GM13977 (cell line): ENCODE measurements around the gene ABHD4.

Source experiments
- DNase-seq: peaks from one replicate; pipeline ENCODE4 v3.0.0; 2012; ENCODE audit warnings: low spot score
- in situ Hi-C: fragments of 300-500 bp; cut with MboI; formaldehyde crosslinking; loops from one replicate; pipeline ENCODE4 v1.12.0; 2022; ENCODE audit warnings: low sequenced_read_pairs, low pct_unique_long_range_greater_than_20kb, mixed read lengths, inconsistent platforms; ENCODE audit not compliant: unreplicated experiment
- TF ChIP-seq, protein P1 (sequence below): IDR thresholded peaks from 2 replicates; pipeline ENCODE4 v1.5.1; 2012; ENCODE audit warnings: mild to moderate bottlenecking, control low read depth; ENCODE audit not compliant: insufficient read depth; ENCODE audit errors: extremely low read depth, missing control alignments

ABHD4 gene

GRCh38 chr14:22589096-22589839, 8.8 kb upstream of the ABHD4 start, which contains the start of gene DAD1:
Gene DAD1, minus strand, starts transcription at chr14:22589224. Its CDS starts 67 bp downstream, at chr14:22589157.
- peak; percentile 97 for DNase-seq
- in situ Hi-C loops = loop anchor here (25.0 kb wide), 1 partner anchor 273 kb away; the partner anchor contains the start of gene LRP10
- TF ChIP-seq, protein P1, sequence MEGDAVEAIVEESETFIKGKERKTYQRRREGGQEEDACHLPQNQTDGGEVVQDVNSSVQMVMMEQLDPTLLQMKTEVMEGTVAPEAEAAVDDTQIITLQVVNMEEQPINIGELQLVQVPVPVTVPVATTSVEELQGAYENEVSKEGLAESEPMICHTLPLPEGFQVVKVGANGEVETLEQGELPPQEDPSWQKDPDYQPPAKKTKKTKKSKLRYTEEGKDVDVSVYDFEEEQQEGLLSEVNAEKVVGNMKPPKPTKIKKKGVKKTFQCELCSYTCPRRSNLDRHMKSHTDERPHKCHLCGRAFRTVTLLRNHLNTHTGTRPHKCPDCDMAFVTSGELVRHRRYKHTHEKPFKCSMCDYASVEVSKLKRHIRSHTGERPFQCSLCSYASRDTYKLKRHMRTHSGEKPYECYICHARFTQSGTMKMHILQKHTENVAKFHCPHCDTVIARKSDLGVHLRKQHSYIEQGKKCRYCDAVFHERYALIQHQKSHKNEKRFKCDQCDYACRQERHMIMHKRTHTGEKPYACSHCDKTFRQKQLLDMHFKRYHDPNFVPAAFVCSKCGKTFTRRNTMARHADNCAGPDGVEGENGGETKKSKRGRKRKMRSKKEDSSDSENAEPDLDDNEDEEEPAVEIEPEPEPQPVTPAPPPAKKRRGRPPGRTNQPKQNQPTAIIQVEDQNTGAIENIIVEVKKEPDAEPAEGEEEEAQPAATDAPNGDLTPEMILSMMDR = no peak

GRCh38 chr14:22593189-22593588, 4.9 kb upstream of the ABHD4 start:
- in situ Hi-C loops = loop anchor here (10.0 to 25.0 kb wide), 2 partner anchors 52 to 269 kb away; partner anchors contain the start of genes LRP10 and OR6J1
- TF ChIP-seq, protein P1 = no peak
- DNase-seq = no peak

GRCh38 chr14:22593601-22594000, 4.5 kb upstream of the ABHD4 start:
- DNase-seq = no peak
- TF ChIP-seq, protein P1 = no peak
- in situ Hi-C loops = loop anchor here (10.0 to 25.0 kb wide), 2 partner anchors 51 to 269 kb away; partner anchors contain the start of genes LRP10 and OR6J1

GRCh38 chr14:22594156-22594716, 3.9 kb upstream of the ABHD4 start:
- no peak for DNase-seq
- TF ChIP-seq, protein P1 = no peak
- in situ Hi-C loops = loop anchor here (10.0 to 25.0 kb wide), 2 partner anchors 51 to 268 kb away; partner anchors contain the start of genes LRP10 and OR6J1

DNA sequence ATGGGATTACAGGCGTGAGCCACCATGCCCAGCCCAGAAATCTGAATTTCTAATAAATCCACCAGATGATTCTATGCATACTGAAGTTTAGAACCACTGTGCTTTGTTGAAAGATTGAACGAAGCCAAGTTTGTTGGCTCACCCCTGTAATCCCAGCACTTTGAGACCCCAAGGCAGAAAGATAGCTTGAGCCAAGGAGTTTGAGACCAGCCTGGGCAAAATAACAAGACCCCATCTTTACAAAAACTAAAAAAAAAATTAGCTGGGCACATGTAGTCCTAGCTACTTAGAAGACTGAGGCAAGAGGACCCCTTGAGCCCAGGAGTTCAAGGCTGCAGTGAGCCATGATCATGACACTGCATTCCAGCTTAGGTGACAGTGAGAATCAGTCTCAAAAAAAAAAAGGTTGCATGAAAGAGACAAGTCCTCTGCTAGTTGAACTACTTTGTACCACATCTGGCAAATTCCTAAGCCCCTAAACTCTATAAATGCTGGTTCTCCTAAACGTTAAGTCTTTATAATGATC, 1.7 kb upstream of the ABHD4 start:
- in situ Hi-C loops = loop anchor here (10.0 to 25.0 kb wide), 2 partner anchors 48 to 266 kb away; partner anchors contain the start of genes LRP10 and OR6J1
- TF ChIP-seq, protein P1 = no peak
- no peak for DNase-seq

DNA sequence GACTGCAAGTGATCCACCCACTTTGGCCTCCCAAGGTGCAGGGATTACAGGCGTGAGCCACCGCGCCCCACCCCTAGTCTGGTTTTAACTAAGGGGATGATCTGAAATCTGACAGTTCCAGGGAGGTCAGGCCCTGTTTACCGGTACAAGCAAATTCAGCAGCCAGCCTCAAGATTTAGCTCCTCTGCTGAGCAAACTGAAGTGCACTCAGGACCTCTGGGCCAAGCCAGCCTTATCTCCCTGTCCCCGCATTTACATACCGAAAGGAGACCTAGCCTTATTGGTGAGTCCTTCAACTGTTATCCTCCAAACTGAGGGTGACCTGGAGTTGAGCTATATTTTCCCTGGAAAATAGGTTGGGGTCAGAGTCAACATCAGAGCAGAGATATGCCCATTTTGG, 835 bp upstream of the ABHD4 start:
- TF ChIP-seq, protein P1 = no peak
- in situ Hi-C loops = loop anchor here (10.0 to 25.0 kb wide), 2 partner anchors 48 to 265 kb away; partner anchors contain the start of genes LRP10 and OR6J1

More for the DNA sequence above, 835 bp upstream of the ABHD4 start:
- no peak for DNase-seq
